HG03439 (cell line): ENCODE measurements around the gene RNASEH2B.

Experiments used
- ATAC-seq: cut with Tn5 transposase; IDR thresholded peaks from one replicate; pipeline ENCODE4 v1.9.1; 2021; ENCODE audit warnings: mild to moderate bottlenecking, moderate library complexity; ENCODE audit not compliant: unreplicated experiment

RNASEH2B gene

DNA sequence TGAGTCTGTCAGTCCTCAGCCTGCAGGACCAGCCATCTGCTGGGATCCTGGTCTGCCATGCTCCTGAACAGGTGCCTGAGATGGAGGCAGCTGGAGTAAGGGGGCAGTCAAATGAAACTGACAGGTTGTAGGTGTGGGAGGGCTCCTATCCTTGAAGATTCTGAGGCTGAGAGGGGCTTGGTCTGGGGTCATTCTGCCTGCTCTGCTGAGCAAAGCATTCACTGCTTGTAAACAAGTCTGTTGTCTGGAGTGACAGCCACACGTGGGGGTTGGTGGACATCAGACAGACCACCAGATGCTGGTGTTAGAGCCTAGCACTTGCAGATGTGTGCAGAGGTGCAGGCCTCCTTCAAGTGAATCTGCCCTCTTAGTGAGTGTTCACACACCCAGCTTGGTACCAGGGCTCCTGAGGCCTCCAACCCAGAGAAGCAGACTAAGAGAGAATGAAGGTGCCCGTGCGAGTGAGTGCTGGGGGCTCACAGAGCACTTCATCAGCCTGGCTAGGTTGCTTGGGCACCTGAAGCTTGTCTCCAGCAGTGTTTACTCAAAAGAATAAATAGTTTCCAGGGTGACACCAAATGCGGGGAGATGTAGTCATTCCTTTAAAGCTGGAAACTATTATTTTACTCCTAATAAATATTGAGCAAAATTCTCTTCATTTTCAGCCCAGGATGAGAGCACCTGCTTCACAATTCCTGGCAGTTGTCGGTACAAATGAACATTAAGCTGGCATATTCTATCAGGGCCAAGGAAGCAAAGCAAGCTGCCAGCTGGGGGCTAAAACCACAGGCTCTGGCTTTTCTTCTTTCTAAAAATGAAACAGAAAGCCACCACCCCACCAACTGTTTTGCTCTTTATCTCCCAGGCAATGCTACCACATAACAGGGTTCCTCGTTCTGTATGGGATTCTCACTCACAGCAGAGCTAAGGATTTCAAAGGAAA is 82.3 kb downstream of the RNASEH2B start:
- peak; percentile 77 for ATAC-seq

DNA sequence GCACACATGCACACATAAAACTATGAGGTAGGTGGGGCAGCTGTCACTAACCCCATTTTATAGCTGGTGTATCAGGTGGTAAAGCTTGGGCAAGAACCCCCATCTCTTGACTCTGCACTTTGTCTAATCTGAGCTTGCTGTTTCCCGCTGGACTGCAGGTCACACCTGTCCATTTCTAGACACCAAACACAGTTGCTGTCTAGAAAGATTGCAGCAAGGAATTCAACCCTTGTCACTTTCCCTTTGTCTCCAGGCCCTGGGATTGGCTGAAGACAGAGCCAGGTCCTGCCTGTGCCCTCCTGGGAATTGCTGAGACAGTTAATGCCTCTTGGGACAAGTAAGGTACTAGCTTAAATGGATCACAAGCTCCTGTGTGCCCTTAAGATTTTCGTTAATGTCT is 83.8 kb downstream of the RNASEH2B start:
- ATAC-seq: no peak

DNA sequence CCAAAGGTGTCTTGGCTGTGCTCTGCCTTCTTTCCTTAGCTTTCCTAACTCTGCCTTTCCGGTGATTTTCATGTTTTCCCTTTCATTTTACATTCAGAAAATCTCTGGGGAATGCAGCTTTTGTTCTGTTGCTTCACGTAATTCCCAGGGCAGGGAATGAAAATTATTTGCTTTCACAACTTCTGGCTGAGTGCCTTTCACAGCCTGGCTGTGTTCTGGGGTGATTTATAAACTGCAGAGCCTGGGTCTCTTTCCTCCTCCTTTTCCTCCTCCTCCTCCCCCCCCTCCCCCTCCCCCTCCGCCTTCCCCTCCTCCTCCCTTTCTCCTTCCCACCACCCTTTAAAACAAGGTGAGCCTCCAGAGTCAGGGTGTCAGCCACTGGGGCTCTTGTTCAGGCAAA is 84.3 kb downstream of the RNASEH2B start:
- ATAC-seq: no peak

- no peak for ATAC-seq
These were observed 85.1 kb downstream of the RNASEH2B start for GRCh38 chr13:50994651-50995050.

DNA sequence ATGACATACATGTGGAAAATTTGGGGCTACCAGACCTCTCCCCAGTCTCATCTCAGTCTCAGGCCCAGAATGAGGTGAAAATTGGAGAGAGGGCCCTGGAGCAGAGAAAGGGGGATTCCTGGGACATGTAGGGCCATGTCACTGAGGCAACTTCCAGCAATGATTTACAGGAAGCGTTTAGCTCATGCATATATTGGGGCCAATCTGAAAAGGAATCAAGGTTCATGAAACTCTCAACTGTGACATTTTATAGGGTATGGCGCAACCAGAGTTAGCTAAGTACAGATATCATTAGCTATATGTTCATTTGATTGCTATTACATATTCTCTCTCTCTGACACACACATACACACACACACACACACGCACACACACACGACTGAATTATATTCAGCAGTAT is 86.3 kb downstream of the RNASEH2B start:
- ATAC-seq: no peak

DNA sequence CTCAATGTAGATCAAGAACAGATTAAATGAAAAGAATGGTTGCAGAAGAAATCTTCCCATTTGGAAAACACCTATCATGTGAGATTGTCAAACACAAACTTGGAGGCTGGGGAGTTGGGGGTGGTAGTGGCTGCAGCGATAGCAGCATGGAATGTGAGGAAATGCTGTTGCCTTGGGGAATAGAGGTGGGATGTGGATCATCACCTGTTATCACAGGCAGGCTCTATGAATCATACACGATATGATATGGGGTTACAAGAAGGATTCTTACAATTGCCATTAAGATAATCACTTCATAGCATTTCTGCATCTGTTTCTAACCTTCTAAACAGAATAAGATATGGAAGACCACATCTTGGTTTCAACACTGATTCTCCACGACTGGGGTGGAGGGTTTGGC is 88.7 kb downstream of the RNASEH2B start:
- no peak for ATAC-seq

DNA sequence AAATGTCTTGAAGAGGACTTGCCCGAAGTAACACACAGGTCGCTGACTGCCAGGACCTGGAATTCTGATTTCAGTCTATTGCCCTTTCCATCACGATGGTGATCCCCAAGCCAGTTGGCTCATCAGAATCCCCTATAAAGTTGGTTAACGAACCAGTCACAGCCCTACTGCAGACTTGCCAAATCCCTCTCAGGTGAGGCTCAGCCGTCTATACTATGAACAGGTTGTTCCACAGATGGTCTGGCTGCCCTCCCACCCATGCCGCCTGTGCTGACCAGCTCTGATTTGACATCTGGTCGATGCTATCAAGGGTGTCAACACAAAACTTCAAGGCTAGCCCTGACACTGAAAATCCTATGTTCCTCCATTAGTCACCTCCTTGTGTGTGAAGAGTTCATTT is 90.0 kb downstream of the RNASEH2B start:
- ATAC-seq: no peak

DNA sequence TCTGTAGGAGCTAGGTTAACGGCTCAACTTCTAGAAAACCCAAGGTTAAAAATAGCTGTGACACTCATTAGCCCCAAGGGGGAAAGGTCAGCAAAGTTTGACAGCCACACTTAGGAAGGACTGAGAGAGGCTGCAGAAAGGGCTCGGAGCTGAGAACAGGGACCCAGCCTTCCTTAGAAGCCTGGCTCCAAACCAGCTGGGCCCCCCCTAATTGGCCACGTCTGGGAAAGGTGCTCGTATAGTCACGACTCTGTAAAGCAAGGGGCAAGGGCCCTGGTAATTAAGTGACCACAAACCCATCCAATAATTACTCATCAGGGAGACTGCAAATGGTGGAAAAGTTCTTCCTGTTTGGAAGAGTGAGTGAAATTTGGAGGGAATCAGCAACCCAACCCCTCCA is 90.5 kb downstream of the RNASEH2B start:
- no peak for ATAC-seq

GRCh38 chr13:51000571-51001260 is 91.1 kb downstream of the RNASEH2B start:
- ATAC-seq: no peak

DNA sequence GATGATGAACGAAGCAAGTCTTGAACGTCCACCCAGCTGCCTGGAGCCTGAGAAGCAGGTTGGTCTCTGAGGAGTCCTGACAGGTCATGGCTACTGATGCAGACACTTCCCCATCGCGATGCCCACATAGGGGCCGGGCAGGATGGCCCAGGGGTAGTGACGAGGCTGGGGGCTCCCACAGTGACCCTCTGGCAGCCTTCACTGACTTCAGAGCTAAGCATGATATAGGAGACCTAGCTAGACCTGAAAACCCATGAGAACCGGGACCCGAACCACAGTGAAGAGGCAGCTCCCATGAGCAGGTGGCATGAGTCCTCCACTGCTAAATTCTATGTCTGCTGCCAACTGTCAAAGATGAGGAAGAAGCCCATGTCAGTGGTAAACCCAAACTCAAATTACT is 91.7 kb downstream of the RNASEH2B start:
- no peak for ATAC-seq

DNA sequence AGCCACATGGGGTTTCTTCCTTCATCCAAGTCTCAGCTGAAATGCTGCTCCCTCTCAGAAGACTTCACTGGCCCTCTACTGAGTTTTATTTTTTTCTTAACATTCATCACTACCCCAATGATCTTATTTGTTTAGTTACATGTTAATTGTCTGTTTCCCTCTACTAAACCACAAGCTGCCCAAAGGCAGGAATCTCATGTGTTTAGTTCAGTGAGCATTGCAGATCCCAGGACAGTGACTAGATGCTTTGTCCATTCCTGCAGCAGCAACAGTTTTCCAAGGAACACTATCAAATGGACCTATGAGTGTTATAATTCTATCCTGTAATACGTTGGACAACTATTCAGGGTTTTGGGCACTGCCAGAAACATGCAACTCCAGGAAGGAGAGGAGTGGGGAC is 93.1 kb downstream of the RNASEH2B start:
- no peak for ATAC-seq

DNA sequence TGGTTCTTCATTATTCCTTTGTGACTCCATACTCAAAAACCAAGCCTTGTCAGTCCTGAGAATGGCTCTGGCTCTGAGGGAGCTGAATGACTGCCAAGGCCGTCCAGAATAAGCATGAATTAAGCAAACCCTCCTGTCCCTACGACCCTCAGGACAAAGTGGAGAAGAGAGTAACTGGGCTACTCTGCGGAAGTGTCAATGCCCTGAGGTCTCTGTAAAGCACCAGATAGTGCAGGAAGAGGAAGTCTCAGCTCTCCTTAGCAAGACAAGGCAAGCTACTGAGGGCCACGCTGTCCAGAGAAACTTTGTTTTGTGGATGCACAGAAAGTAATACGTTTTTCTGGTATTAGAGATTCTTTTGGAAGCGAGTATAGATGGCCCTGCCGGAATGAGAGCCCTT is 94.1 kb downstream of the RNASEH2B start:
- ATAC-seq: no peak

GRCh38 chr13:51004111-51004865 is 94.7 kb downstream of the RNASEH2B start:
- no peak for ATAC-seq

- ATAC-seq: no peak
These were observed 95.4 kb downstream of the RNASEH2B start for GRCh38 chr13:51004918-51005460.

GRCh38 chr13:51005566-51005965 is 96.0 kb downstream of the RNASEH2B start:
- no peak for ATAC-seq
